ENCODE data around the gene OR8K1.

OR8K1 gene

GRCh38 chr11:56345739-56346138 is at the start of gene OR8K1:
Gene OR8K1, plus strand, starts transcription at chr11:56346039. Its CDS starts 0 bp downstream, at chr11:56346039.
- no peak within 1 kb of the TSS for H3K4me3 ChIP-seq (ENCODE audit: low read depth, low read length)
- no peak for DNase-seq (ENCODE audit: low read depth, low spot score)
- in situ Hi-C loops (cut with HindIII; ENCODE audit: low sequenced_read_pairs), result no loop called here
- TF ChIP-seq CTCF (IDR thresholded peaks at IDR 0.05; ENCODE audit: low read depth, low read length), result no peak

- no peak for TF ChIP-seq CTCF (IDR thresholded peaks at IDR 0.05; ENCODE audit: low read depth, low read length)
- in situ Hi-C loops (cut with HindIII; ENCODE audit: low sequenced_read_pairs), result no loop called here
- H3K4me3 ChIP-seq (ENCODE audit: low read depth, low read length), result no peak overlapping the region
- DNase-seq (ENCODE audit: low read depth, low spot score), result no peak
These were observed 48.9 kb upstream of the OR8K1 start for GRCh38 chr11:56296898-56297297.

- no peak for DNase-seq (ENCODE audit: low read depth, low spot score)
- in situ Hi-C loops (cut with HindIII; ENCODE audit: low sequenced_read_pairs), result no loop called here
- TF ChIP-seq CTCF (IDR thresholded peaks at IDR 0.05; ENCODE audit: low read depth, low read length), result no peak
- no peak overlapping the region for H3K4me3 ChIP-seq (ENCODE audit: low read depth, low read length)
These were observed 38.0 kb upstream of the OR8K1 start for GRCh38 chr11:56307836-56308235.

GRCh38 chr11:56314844-56315243 is 31.0 kb upstream of the OR8K1 start, which contains the start of gene OR8K3:
Gene OR8K3, plus strand, starts transcription at chr11:56315144. Its CDS starts 3,163 bp downstream, at chr11:56318307.
- in situ Hi-C loops (cut with HindIII; ENCODE audit: low sequenced_read_pairs), result no loop called here
- H3K4me3 ChIP-seq (ENCODE audit: low read depth, low read length), result no peak within 1 kb of the TSS
- no peak for DNase-seq (ENCODE audit: low read depth, low spot score)
- no peak for TF ChIP-seq CTCF (IDR thresholded peaks at IDR 0.05; ENCODE audit: low read depth, low read length)

- no peak for DNase-seq (ENCODE audit: low read depth, low spot score)
- in situ Hi-C loops (cut with HindIII; ENCODE audit: low sequenced_read_pairs), result no loop called here
- no peak for TF ChIP-seq CTCF (IDR thresholded peaks at IDR 0.05; ENCODE audit: low read depth, low read length)
- H3K4me3 ChIP-seq (ENCODE audit: low read depth, low read length), result no peak overlapping the region
These were observed 13.9 kb upstream of the OR8K1 start for GRCh38 chr11:56331861-56332491.

- no peak overlapping the region for H3K4me3 ChIP-seq (ENCODE audit: low read depth, low read length)
- no peak for TF ChIP-seq CTCF (IDR thresholded peaks at IDR 0.05; ENCODE audit: low read depth, low read length)
- in situ Hi-C loops (cut with HindIII; ENCODE audit: low sequenced_read_pairs), result no loop called here
- DNase-seq (ENCODE audit: low read depth, low spot score), result no peak
These were observed 12.7 kb upstream of the OR8K1 start for GRCh38 chr11:56333156-56333555.

Measured in astrocyte of the spinal cord (primary cell).